Upper lobe of right lung (tissue), 1 donor: ENCODE results near the gene NMNAT2. TPM values are rescaled to one million over a fixed set of nuclear protein-coding genes. Genes with fewer than 3 reads are reported as not detected.
A peak's percentile ranks its signal among the peaks of the same experiment; 100 is the strongest.

Source experiments
- ATAC-seq: fragments of 200-7000 bp; cut with Tn5 transposase; one replicate; pipeline ENCODE4 v1.9.1; 2020; ENCODE audit warnings: mild to moderate bottlenecking, moderate library complexity
- DNase-seq: peaks from one replicate; pipeline ENCODE4 v3.0.0-alpha.2; 2020
- H3K27ac ChIP-seq: fragments of 200-600 bp; one replicate; pipeline ENCODE4 v1.8.0; 2022
- H3K27me3 ChIP-seq: fragments of 200-600 bp; one replicate; pipeline ENCODE4 v1.8.0; 2022; ENCODE audit warnings: mild to moderate bottlenecking
- H3K36me3 ChIP-seq: fragments of 200-600 bp; one replicate; pipeline ENCODE4 v1.8.0; 2022
- H3K4me1 ChIP-seq: fragments of 200-600 bp; one replicate; pipeline ENCODE4 v1.8.0; 2022
- H3K4me3 ChIP-seq: fragments of 200-600 bp; one replicate; pipeline ENCODE4 v1.8.0; 2022; ENCODE audit warnings: mild to moderate bottlenecking
- H3K9me3 ChIP-seq: fragments of 200-600 bp; one replicate; pipeline ENCODE4 v1.8.0; 2022
- intact Hi-C: fragments of 100-400 bp; cut with DNase I; formaldehyde crosslinking; loops from one replicate; pipeline ENCODE4 v1.11.0; 2022
- total RNA-seq: library from RNA; stranded (reverse); fragmentation: NEBNext Ultra II Directional; extraction: Animal tissue kit (Norgen Biotek cat#: 25700); gene quantifications from one replicate; pipeline ENCODE4 v1.2.1, GENCODE V29; 2021
- TF ChIP-seq, protein P1 (sequence below): fragments of 200-600 bp; IDR thresholded peaks from one replicate; pipeline ENCODE4 v1.8.0; 2022; ENCODE audit warnings: antibody characterized with exemption
- donor health status: DM: no; HTN: yes; CAD: no; lungs with severe emphysema.

The NMNAT2 gene
- total RNA-seq, 1 donor from 2014 or later: 0.38 TPM

DNA sequence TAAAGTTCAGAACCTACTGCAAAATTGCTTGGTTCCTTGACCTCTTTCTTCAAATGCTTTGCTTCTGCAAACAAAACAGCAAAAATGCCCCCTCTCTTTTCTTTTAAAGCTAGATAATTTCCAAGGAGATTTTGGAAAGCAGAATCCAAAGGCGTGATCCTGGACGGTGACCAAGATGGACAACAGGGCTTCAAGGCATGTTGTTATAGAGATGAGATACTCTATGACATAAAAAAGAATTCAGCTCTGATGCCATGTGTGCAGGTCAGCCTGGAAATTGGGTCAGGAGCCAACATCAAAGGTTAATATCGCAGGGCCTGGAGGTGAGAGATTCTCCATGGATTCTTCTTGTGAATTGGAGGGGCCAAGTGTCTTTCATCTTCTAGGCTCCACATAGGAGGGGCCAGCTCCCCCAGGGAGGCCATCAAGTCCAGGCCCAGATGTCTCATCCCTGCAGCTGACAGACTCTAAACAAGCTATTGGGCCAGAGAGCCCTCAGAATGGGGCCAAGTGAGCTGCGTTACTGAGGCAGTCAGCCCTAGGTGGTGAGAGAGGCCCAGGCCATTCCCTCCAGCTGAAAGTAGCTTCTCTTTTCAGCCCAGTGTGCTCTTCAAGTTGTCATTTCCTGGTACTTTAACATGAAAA is 45.5 kb downstream of the NMNAT2 start:
- Histone ChIP-seq H3K4me1 (no peaks in the 10 kb centered on the region), H3K27ac (no peak overlapping the region), H3K9me3 (no peaks in the 10 kb centered on the region), H3K36me3 (no peaks in the 10 kb centered on the region), H3K27me3 (peaks cover 5% of the 10 kb centered on the region), H3K4me3 (no peak overlapping the region)
- ATAC-seq (no peak), DNase-seq (no peak)
- intact Hi-C loops: no loop called here
- TF ChIP-seq, protein P1, sequence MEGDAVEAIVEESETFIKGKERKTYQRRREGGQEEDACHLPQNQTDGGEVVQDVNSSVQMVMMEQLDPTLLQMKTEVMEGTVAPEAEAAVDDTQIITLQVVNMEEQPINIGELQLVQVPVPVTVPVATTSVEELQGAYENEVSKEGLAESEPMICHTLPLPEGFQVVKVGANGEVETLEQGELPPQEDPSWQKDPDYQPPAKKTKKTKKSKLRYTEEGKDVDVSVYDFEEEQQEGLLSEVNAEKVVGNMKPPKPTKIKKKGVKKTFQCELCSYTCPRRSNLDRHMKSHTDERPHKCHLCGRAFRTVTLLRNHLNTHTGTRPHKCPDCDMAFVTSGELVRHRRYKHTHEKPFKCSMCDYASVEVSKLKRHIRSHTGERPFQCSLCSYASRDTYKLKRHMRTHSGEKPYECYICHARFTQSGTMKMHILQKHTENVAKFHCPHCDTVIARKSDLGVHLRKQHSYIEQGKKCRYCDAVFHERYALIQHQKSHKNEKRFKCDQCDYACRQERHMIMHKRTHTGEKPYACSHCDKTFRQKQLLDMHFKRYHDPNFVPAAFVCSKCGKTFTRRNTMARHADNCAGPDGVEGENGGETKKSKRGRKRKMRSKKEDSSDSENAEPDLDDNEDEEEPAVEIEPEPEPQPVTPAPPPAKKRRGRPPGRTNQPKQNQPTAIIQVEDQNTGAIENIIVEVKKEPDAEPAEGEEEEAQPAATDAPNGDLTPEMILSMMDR: no peak

DNA sequence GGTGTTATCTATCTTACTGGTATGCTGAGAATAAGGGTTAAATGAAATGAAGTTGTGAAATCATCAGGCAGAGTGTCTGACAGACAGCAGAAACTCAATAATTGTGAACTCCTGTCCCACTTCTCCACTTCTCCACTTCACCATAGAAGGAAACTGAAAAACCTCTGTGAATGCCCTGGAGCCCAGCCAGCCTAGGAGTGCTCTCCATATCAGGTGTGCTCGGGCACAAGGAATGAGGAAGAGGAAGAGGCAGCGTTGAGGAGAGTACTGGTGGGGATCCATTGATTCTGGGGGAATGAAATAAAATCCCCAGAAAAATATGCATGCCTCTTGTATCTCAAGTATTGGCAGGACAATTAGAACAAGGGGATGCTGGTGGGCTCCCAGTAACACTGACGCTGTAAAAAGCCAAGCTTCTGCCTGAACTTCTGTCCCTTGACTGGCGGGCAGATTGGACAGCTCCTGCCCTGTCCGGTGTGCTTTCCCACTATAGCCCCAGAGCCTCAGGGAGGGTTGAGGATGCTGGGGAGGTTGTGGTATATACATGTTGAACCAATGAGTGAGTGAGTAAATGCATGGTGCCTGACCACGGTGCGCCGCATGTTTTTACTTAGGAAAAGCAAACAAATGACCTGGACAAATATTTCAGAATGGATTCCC is 47.7 kb downstream of the NMNAT2 start:
- ATAC-seq (peak; percentile 87), DNase-seq (peak; percentile 90)
- TF ChIP-seq, protein P1: no peak
- Histone ChIP-seq H3K9me3 (no peaks in the 10 kb centered on the region), H3K4me3 (no peak overlapping the region), H3K36me3 (no peaks in the 10 kb centered on the region), H3K27me3 (peaks cover 5% of the 10 kb centered on the region), H3K27ac (no peak overlapping the region), H3K4me1 (no peaks in the 10 kb centered on the region)
- intact Hi-C loops: no loop called here

DNA sequence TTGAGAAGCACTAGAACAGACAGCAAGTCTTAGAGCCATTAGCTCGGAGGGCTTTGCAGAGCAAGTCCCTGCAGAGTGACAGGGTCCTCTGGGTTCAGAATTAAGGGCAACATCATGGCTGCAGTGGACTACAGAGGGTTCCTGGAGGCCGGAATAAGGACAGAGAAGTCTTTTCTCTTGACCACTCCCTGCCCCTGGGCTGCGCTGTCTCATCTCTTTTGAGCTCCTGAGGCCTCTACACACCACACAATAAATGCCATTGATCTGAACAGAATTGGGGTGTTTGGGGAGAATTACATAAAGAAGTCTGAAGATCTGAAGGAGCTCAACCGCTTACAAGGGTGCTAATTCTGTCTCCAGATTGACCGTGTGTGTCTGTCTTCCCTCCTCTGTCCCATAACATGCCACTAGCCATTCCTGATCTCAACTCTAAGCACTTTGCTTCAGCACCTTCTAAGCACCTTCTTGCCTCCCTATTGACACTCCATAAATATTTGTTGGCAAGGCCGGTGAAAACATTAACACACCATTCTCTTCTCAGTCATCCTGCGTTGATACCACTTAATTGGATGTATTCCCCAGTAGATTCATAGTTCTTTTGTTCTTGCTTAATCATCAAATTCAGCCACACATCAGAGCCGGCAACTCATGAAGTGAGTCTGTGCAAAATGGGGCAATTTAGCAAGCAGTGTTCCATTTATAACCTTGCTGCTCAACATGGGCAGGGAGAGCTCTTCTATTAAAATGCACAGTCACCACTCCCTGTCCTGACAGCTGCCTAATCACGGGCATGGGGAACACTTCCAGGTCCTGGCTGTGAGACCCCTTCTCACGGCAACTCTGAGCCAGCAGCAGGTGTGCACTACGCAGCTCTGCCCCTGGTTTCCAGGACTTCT is 49.7 kb downstream of the NMNAT2 start:
- intact Hi-C loops: no loop called here
- peaks cover 5% of the 10 kb centered on the region for H3K27me3 ChIP-seq
- no peaks in the 10 kb centered on the region for H3K36me3 ChIP-seq
- no peak overlapping the region for H3K27ac ChIP-seq
- TF ChIP-seq, protein P1: no peak
- no peaks in the 10 kb centered on the region for H3K9me3 ChIP-seq
- H3K4me1 ChIP-seq: no peaks in the 10 kb centered on the region
- DNase-seq (no peak), ATAC-seq (no peak)
- H3K4me3 ChIP-seq: no peak overlapping the region

DNA sequence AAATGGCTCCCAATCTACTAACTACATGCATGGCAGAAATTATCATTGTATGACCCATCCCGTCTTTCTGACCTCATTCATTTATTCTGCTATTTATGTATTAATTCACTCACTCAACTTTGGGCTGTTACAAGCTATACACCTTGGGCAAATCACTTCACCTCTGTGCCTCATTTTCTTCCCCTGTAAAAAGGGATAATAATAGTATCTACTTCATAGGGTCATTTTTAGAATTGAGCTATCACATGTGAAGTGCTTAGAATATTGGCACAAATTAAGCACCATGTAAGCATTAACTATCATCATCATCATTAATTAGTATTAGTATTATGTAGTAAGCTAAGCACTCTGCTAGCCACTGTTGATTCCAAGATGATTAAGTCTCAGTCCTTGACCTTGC is 52.1 kb downstream of the NMNAT2 start:
- H3K36me3 ChIP-seq: no peaks in the 10 kb centered on the region
- TF ChIP-seq, protein P1: no peak
- no peak for ATAC-seq
- no peak for DNase-seq
- H3K4me1 ChIP-seq: no peaks in the 10 kb centered on the region
- no peak overlapping the region for H3K27ac ChIP-seq
- H3K9me3 ChIP-seq: no peaks in the 10 kb centered on the region
- H3K4me3 ChIP-seq: no peak overlapping the region
- peaks cover 5% of the 10 kb centered on the region for H3K27me3 ChIP-seq
- intact Hi-C loops: no loop called here

DNA sequence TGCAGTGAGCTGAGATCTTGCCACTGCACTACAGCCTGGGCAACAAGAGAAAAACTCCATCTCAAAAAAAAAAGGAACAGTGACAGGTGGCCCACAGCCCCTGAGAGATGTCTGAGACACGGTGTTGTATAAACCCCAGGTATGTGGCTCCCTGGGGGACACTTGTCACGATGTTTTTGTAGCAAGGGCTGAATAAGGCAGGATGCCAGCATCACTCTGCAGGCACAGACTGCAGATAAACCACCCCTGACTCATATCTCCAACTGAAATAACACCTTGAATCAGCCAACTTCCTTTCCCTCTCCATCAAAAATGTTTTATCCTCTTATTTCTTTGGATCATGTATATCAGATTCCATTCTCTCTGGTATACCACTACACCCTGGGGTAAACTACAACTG is 52.5 kb downstream of the NMNAT2 start:
- TF ChIP-seq, protein P1: no peak
- no peaks in the 10 kb centered on the region for H3K36me3 ChIP-seq
- no peaks in the 10 kb centered on the region for H3K4me1 ChIP-seq
- no peak overlapping the region for H3K4me3 ChIP-seq
- no peak overlapping the region for H3K27ac ChIP-seq
- DNase-seq (no peak), ATAC-seq (no peak)
- peaks cover 5% of the 10 kb centered on the region for H3K27me3 ChIP-seq
- no peaks in the 10 kb centered on the region for H3K9me3 ChIP-seq
- intact Hi-C loops: no loop called here
